ENCODE measurements around the gene CDK11A. TPM values are rescaled to one million over a fixed set of nuclear protein-coding genes. Genes with fewer than 3 reads are reported as not detected.
"Not testable (repeated sequence)": the region's sequence is repeated elsewhere in the genome, so short reads cannot be mapped to it uniquely, and the experiment has no call there.

The CDK11A gene
- total and polyA plus RNA-seq, 4 donors = 26.3 to 56.3 (median 52.9) TPM

DNA sequence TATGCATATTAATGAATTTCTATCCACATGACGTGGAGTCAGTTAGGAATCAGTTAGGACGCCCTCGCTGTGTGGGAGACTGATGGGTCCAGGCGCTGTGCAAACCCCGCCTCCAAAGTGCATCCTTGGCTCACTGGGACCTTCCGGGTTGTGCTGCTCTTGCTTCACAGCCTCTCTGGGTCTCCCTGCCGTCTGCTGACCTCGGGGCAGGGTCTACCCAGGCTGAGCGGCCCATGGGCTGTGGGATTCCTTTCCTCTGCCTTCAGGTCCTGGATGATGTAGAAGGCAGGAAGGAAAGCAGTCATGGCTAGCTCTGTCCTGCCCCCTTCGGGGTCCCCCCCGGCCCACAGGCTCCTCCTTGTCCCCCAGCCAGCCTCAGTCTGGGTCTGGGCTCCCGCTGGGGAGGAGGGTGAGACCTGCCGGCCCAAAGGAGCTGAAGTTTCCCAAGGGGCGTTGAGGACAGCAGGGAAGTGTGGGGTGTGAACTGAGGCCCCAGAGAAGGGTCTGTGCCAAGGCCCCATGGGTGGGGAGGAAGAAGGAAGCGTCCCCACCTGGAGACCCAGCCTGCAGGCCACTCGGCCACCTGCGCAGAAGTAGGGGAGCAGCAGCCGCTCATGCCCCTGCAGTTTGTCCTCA lies 24.6 kb upstream of the CDK11A start:
- DNase-seq = peak in 1 of 2 donors; percentile 38
- Histone ChIP-seq H3K27ac (ENCODE audit: low read depth in 1 of 2, low read length in 2 of 2) (no peak overlapping the region), H3K36me3 (ENCODE audit: control insufficient read depth in 1 of 2, insufficient read depth in 2 of 2, low read length in 1 of 2) (peaks cover 2 to 4% of the 10 kb centered on the region in 2 donors), H3K9me3 (ENCODE audit: control insufficient read depth, low read length) (no peaks in the 10 kb centered on the region), H3K27me3 (ENCODE audit: control insufficient read depth in 1 of 2, insufficient read depth in 2 of 2, low read length in 1 of 2) (no peaks in the 10 kb centered on the region), H3K4me1 (ENCODE audit: control insufficient read depth in 1 of 2, insufficient read depth in 2 of 2, low read length in 2 of 2) (no peaks in the 10 kb centered on the region), H3K4me3 (ENCODE audit: low read length in 2 of 2) (no peak overlapping the region)
- ATAC-seq (ENCODE audit: low FRiP score) = no peak
- 74% methylated on average over 17 to 18 of the region's 18 CpGs for WGBS, 2 donors
- intact Hi-C loops (cut with DNase I) = no loop called here

DNA sequence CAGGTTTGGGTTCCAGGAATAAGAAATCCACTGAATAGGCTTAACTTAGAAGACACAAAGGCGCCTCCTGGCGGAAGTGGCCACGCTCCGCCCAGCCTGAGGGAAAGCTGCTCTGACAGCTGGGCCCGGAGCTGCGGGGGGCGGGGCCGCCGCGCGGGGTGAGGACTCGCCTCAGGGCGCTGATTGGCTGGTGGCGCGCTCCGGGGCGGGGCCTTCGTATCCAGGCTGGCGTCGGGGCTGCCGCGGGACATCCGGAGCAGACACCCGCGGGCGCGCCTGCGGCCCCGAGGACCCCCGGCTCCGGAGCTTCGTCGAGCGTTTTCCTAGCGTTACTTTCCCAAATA lies 22.4 kb upstream of the CDK11A start:
- intact Hi-C loops (cut with DNase I); H3K27me3 ChIP-seq (ENCODE audit: control insufficient read depth in 1 of 2, insufficient read depth in 2 of 2, low read length in 1 of 2); H3K36me3 ChIP-seq (ENCODE audit: control insufficient read depth in 1 of 2, insufficient read depth in 2 of 2, low read length in 1 of 2); H3K9me3 ChIP-seq (ENCODE audit: control insufficient read depth, low read length); H3K4me3 ChIP-seq (ENCODE audit: low read length in 2 of 2); DNase-seq; H3K4me1 ChIP-seq (ENCODE audit: control insufficient read depth in 1 of 2, insufficient read depth in 2 of 2, low read length in 2 of 2); H3K27ac ChIP-seq (ENCODE audit: low read depth in 1 of 2, low read length in 2 of 2): not testable (repeated sequence)
- peak; percentile 98 for ATAC-seq (ENCODE audit: low FRiP score)
- WGBS, 2 donors = no CpG with 5 or more reads among the region's 35 CpGs

DNA sequence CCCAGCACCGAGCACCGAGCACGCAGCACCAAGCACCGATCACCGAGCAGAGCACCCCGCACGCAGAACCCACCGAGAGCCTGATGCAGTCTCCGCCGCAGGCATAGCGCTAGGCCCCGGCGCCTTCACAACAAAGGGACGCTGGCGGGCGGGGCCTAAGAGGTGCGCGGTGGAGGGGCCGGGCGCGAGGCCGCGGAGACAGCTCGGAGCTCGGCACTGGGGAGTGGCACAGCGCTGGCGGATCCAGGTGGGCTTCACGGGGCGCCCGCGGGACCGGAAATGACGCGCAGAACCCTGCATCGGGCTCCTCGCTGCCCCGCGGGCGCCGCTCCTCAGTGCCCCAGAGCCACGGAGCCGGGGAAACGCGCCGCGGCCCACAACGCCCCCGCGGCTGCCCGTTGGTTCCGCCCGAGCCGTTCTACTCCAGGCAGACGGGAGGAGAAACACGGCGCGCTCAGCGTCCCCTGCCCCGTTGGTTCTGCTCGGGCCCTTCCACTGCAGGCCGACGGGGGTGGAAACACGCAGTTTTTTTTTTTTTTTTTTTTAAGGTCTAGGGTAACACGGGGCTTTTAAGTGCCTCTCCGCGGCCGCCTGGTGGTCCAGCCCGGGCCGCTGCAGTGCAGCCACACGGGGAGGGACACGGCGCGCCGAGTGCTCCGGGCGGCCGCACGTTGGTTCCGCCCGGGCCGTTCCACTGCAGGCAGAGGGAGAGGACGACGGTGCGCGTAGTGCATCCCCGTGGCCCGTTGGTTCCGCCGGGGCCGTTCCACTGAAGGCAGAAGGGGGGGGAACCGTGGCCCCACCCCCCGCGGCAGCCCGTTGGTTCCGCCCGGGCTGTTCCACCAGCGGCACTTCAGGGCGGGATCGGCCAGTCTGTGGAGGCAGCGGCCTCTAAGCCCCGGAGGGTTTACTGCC lies 21.8 kb upstream of the CDK11A start:
- H3K9me3 ChIP-seq (ENCODE audit: control insufficient read depth, low read length); H3K36me3 ChIP-seq (ENCODE audit: control insufficient read depth in 1 of 2, insufficient read depth in 2 of 2, low read length in 1 of 2); H3K4me1 ChIP-seq (ENCODE audit: control insufficient read depth in 1 of 2, insufficient read depth in 2 of 2, low read length in 2 of 2); H3K27me3 ChIP-seq (ENCODE audit: control insufficient read depth in 1 of 2, insufficient read depth in 2 of 2, low read length in 1 of 2); intact Hi-C loops (cut with DNase I): not testable (repeated sequence)
- H3K27ac ChIP-seq (ENCODE audit: low read depth in 1 of 2, low read length in 2 of 2) = peak overlapping the region in 1 of 2 donors; percentile 64
- 0% methylated on average over 23 to 83 of the region's 101 CpGs for WGBS, 2 donors
- DNase-seq (peak; percentile 87 to 95), ATAC-seq (ENCODE audit: low FRiP score) (peak; percentile 99)
- H3K4me3 ChIP-seq (ENCODE audit: low read length in 2 of 2) = peak overlapping the region; percentile 20 to 34

DNA sequence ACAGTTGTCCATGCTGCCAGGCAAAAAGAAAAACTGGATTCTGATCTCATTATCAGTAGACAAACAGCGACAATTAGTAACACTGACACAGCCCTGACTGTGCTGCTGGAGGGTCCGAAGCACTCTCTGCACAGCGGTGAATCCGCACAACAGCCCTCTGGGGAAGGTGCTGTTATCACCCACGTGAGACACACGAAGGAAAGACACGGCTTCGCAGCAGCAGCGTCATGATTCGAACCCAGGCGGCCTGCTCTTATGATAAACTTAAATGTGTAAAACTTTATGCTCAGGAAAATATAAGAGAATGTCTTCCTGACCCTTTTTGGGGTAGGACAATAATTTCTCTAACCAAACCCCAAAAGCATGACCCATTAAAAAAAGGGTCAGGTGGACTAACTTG lies 18.4 kb upstream of the CDK11A start:
- intact Hi-C loops (cut with DNase I); H3K27me3 ChIP-seq (ENCODE audit: control insufficient read depth in 1 of 2, insufficient read depth in 2 of 2, low read length in 1 of 2); ATAC-seq (ENCODE audit: low FRiP score); H3K4me3 ChIP-seq (ENCODE audit: low read length in 2 of 2); H3K36me3 ChIP-seq (ENCODE audit: control insufficient read depth in 1 of 2, insufficient read depth in 2 of 2, low read length in 1 of 2); H3K4me1 ChIP-seq (ENCODE audit: control insufficient read depth in 1 of 2, insufficient read depth in 2 of 2, low read length in 2 of 2); H3K27ac ChIP-seq (ENCODE audit: low read depth in 1 of 2, low read length in 2 of 2); H3K9me3 ChIP-seq (ENCODE audit: control insufficient read depth, low read length): not testable (repeated sequence)
- peak in 1 of 2 donors; percentile 38 for DNase-seq
- 84 to 89% methylated on average over 11 of the region's 11 CpGs for WGBS, 2 donors

DNA sequence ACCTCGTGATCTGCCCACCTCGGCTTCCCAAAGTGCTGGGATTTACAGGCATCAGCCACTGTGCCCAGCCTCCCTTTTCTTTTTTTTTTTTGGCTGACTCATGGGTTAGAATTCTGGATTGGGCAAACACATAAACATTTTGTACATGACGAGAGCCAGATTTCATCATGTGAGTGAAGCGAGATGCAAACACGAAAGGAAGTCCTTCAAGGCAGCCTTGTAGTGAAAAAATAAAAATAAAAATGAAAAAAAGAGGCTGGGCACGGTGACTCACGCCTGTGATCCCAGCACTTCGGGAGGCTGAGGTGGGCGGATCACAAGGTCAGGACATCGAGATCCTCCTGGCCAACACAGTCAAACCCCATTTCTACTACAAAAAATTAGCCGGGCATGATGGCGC lies 16.9 kb upstream of the CDK11A start:
- not testable (repeated sequence) for H3K27ac ChIP-seq (ENCODE audit: low read depth in 1 of 2, low read length in 2 of 2); ATAC-seq (ENCODE audit: low FRiP score)
- DNase-seq = peak; percentile 10 to 32

DNA sequence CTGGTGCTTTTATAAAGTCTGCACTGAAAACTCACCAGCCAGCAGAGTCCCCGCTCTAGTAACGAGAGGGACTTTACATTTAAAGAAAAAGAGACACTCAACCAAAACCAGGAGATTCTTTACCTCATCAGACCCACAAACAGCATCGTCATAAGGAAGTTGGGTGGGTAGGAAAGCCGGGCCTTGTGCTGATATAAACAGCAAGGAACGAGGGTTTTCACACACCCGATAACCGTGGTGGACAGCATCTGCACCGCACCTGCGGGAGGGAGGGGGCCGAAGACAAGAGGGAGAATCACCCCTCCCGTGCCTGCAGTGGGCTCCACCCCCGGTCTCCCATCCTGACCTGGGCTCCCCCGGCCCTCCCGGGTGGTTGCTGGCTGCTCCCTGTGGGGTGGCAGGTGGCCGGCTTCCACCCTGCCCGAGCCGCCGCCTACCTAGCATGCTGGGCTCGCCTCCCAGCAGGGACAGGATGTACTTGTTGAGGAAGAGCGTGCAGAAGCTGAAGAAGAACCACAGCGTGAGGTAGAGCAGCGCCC lies 14.7 kb upstream of the CDK11A start:
- H3K27ac ChIP-seq (ENCODE audit: low read depth in 1 of 2, low read length in 2 of 2) = not testable (repeated sequence)

More for the DNA sequence above, 16.9 kb upstream of the CDK11A start:
- H3K4me1 ChIP-seq (ENCODE audit: control insufficient read depth in 1 of 2, insufficient read depth in 2 of 2, low read length in 2 of 2); H3K4me3 ChIP-seq (ENCODE audit: low read length in 2 of 2); H3K36me3 ChIP-seq (ENCODE audit: control insufficient read depth in 1 of 2, insufficient read depth in 2 of 2, low read length in 1 of 2); H3K27me3 ChIP-seq (ENCODE audit: control insufficient read depth in 1 of 2, insufficient read depth in 2 of 2, low read length in 1 of 2); H3K9me3 ChIP-seq (ENCODE audit: control insufficient read depth, low read length); intact Hi-C loops (cut with DNase I): not testable (repeated sequence)
- WGBS, 2 donors = 54 to 58% methylated on average over 10 to 12 of the region's 12 CpGs

DNA sequence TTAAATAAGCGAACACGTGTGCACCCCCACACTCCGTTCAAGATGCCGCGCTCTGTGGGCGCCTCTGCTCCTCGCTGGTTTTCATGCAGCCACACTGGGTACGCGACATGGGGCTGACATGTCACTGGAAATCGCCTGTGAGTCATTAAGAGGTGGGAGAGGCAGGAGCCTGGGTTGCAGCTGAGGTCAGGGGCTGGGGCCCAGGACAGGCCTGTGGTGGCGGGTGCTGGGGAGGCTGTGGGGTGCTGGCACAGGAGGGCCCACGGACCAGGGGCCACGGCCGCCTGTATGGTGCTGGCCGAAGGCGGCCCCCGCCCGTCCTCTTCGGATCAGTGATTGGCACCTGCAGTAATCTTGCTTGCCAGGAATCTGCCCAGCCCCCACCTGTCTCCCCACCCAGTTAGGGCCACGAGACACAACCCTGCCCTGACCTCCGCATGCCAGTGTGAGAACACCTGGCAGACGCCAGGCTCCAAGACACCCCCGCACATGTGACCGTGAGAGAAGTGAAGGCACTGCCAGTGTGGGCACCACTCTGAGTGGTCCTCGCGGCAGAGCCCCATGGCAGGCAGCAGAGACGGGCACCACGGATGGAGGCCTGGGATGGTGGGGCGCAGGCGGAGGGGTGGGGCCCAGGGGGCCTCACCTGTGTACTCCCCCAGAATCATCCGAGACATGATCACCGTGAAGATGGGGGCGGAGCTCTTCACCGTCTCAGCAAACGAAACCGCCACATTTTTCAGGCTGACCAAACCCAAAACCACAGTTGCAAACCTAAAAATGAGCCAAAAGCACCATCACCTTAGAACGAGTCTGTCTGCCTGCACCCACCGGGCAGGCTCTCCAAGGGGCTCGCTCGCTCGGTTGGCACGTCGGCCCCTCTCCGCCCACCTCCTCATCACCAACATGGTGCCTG lies 13.8 kb upstream of the CDK11A start:
- H3K36me3 ChIP-seq (ENCODE audit: control insufficient read depth in 1 of 2, insufficient read depth in 2 of 2, low read length in 1 of 2); H3K9me3 ChIP-seq (ENCODE audit: control insufficient read depth, low read length); intact Hi-C loops (cut with DNase I); H3K27me3 ChIP-seq (ENCODE audit: control insufficient read depth in 1 of 2, insufficient read depth in 2 of 2, low read length in 1 of 2); ATAC-seq (ENCODE audit: low FRiP score); H3K4me1 ChIP-seq (ENCODE audit: control insufficient read depth in 1 of 2, insufficient read depth in 2 of 2, low read length in 2 of 2); H3K27ac ChIP-seq (ENCODE audit: low read depth in 1 of 2, low read length in 2 of 2); H3K4me3 ChIP-seq (ENCODE audit: low read length in 2 of 2): not testable (repeated sequence)
- peak; percentile 48 to 65 for DNase-seq
- 89 to 93% methylated on average over 14 to 35 of the region's 44 CpGs for WGBS, 2 donors

More for the DNA sequence above, 14.7 kb upstream of the CDK11A start:
- ATAC-seq (ENCODE audit: low FRiP score); intact Hi-C loops (cut with DNase I); H3K4me3 ChIP-seq (ENCODE audit: low read length in 2 of 2); H3K4me1 ChIP-seq (ENCODE audit: control insufficient read depth in 1 of 2, insufficient read depth in 2 of 2, low read length in 2 of 2); H3K36me3 ChIP-seq (ENCODE audit: control insufficient read depth in 1 of 2, insufficient read depth in 2 of 2, low read length in 1 of 2); H3K27me3 ChIP-seq (ENCODE audit: control insufficient read depth in 1 of 2, insufficient read depth in 2 of 2, low read length in 1 of 2); H3K9me3 ChIP-seq (ENCODE audit: control insufficient read depth, low read length): not testable (repeated sequence)
- peak; percentile 28 to 59 for DNase-seq
- 90 to 95% methylated on average over 8 to 12 of the region's 22 CpGs for WGBS, 2 donors

DNA sequence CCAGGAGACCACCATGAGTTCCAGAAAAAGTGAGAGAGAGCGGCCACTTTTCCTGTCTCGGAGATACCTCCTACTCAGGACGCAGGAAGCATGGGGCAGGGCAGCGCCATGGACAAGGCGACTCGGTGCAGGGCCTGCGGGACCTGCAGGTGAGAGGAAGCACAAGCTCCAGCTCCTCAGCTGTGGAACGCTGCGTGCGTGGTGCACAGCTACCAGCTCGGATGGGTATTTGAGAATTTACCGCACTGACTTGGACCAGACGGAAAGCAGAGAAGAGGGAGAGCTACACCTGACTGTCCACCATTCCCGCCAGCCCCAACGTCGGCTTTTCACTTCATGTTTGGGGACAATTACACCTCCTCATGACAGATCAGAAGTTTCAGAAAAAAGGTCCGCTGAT lies 8.2 kb upstream of the CDK11A start:
- Histone ChIP-seq H3K4me3 (ENCODE audit: low read length in 2 of 2) (no peak overlapping the region), H3K36me3 (ENCODE audit: control insufficient read depth in 1 of 2, insufficient read depth in 2 of 2, low read length in 1 of 2) (peaks cover 0 to 2% of the 10 kb centered on the region in 2 donors), H3K27me3 (ENCODE audit: control insufficient read depth in 1 of 2, insufficient read depth in 2 of 2, low read length in 1 of 2) (no peaks in the 10 kb centered on the region), H3K27ac (ENCODE audit: low read depth in 1 of 2, low read length in 2 of 2) (no peak overlapping the region), H3K4me1 (ENCODE audit: control insufficient read depth in 1 of 2, insufficient read depth in 2 of 2, low read length in 2 of 2) (no peaks in the 10 kb centered on the region), H3K9me3 (ENCODE audit: control insufficient read depth, low read length) (no peaks in the 10 kb centered on the region)
- intact Hi-C loops (cut with DNase I) = no loop called here
- peak in 1 of 2 donors; percentile 67 for DNase-seq
- WGBS, 2 donors = 88 to 93% methylated on average over 17 of the region's 17 CpGs
- ATAC-seq (ENCODE audit: low FRiP score) = no peak

Measured in aorta (tissue), 5 donors.